Panc1 (cell line): ENCODE measurements around the gene RAB18. TPM values are rescaled to one million over a fixed set of nuclear protein-coding genes. Genes with fewer than 3 reads are reported as not detected.

Experiments
- ATAC-seq: fragments of 200-7000 bp; cut with Tn5 transposase; 2 replicates; pipeline ENCODE4 v1.9.1; 2020; ENCODE audit warnings: mild to moderate bottlenecking, moderate library complexity
- Bru-seq: library from RNA; stranded (reverse); fragments of 400-500 nt; gene quantifications from one replicate; lab custom pipeline; 2021; lab: Mats Ljungman, UMichigan
- BruChase-seq, 2 experiments: library from RNA; stranded (reverse); fragments of 400-500 nt; gene quantifications; one replicate each; lab custom pipeline; 2021; lab: Mats Ljungman, UMichigan
- BruUV-seq: library from RNA; stranded (reverse); fragments of 400-500 nt; replicated peaks from 2 replicates; lab custom pipeline; 2021; lab: Mats Ljungman, UMichigan
- CTCF ChIA-PET: fragments of 300-600 bp; sonication (Branson Sonifier 250); formaldehyde crosslinking; loops from one replicate; lab custom pipeline; 2022; ENCODE audit warnings: antibody characterized with exemption; lab: Charles Lee
- POLR2A ChIA-PET: fragments of 300-600 bp; sonication (Branson Sonifier 250); formaldehyde crosslinking; loops from one replicate; lab custom pipeline; 2022; ENCODE audit warnings: antibody characterized with exemption; lab: Charles Lee
- DNase-seq: peaks from one replicate; pipeline ENCODE4 v3.0.0-alpha.2; 2010; ENCODE audit warnings: low read depth, low spot score
- H3K27ac ChIP-seq: 2 replicates; pipeline ENCODE4 v1.5.1; 2011; ENCODE audit warnings: mild to moderate bottlenecking, low read length, inconsistent platforms
- H3K27me3 ChIP-seq: fragments of 200-500 bp; sonication (Bioruptor generic); 2 replicates; pipeline ENCODE4 v1.6.0; 2014; ENCODE audit warnings: low read length, inconsistent platforms; ENCODE audit not compliant: control insufficient read depth, insufficient read depth
- H3K36me3 ChIP-seq: fragments of 200-500 bp; sonication (Bioruptor generic); 2 replicates; pipeline ENCODE4 v1.5.1; 2014; ENCODE audit warnings: inconsistent platforms, mild to moderate bottlenecking, low read length, moderate library complexity; ENCODE audit not compliant: control insufficient read depth, insufficient read depth
- H3K4me1 ChIP-seq: 2 replicates; pipeline ENCODE4 v1.5.1; 2011; ENCODE audit warnings: inconsistent platforms, mild to moderate bottlenecking, low read length, moderate library complexity; ENCODE audit not compliant: control insufficient read depth, insufficient read depth
- H3K4me3 ChIP-seq, 2 experiments: 2 replicates each; pipeline ENCODE4 v1.5.1; 2011 to 2012; ENCODE audit warnings: low read depth in 2 of 2, low read length in 2 of 2, mild to moderate bottlenecking in 2 of 2, inconsistent platforms in 1 of 2, moderate library complexity in 1 of 2
- H3K9me3 ChIP-seq: fragments of 200-500 bp; sonication (Bioruptor generic); 2 replicates; pipeline ENCODE4 v1.5.1; 2014; ENCODE audit warnings: low read depth, mild to moderate bottlenecking, inconsistent platforms, low read length, moderate library complexity; ENCODE audit not compliant: control insufficient read depth, insufficient read depth
- CTCF ChIP-seq: fragments of 450-650 bp; IDR thresholded peaks from 2 replicates; pipeline ENCODE4 v1.5.1; 2017; ENCODE audit warnings: mild to moderate bottlenecking
- POLR2AphosphoS5 ChIP-seq: IDR thresholded peaks from 2 replicates; pipeline ENCODE4 v1.6.1; 2012; ENCODE audit warnings: mild to moderate bottlenecking, low read depth, low read length, moderate library complexity
- REST ChIP-seq, 2 experiments: IDR thresholded peaks; 2 replicates each; pipeline ENCODE4 v1.6.1; 2011 to 2012; ENCODE audit warnings: low read depth in 2 of 2, control low read depth in 1 of 2, low read length in 1 of 2, mild to moderate bottlenecking in 1 of 2, moderate library complexity in 1 of 2; ENCODE audit not compliant: insufficient read depth in 1 of 2
- SIN3A ChIP-seq: IDR thresholded peaks from 2 replicates; pipeline ENCODE4 v1.6.1; 2012; ENCODE audit warnings: low read depth, mild to moderate bottlenecking, low read length, moderate library complexity, borderline replicate concordance; ENCODE audit not compliant: insufficient read depth
- TCF7L2 ChIP-seq: IDR thresholded peaks from 2 replicates; pipeline ENCODE4 v1.6.1; 2011; ENCODE audit warnings: mild to moderate bottlenecking, low read depth, low read length, inconsistent platforms
- in situ Hi-C: cut with HindIII; loops from 2 replicates; pipeline ENCODE4 v1.10.0; 2016; ENCODE audit warnings: low sequenced_read_pairs, low pct_unique_long_range_greater_than_20kb
- intact Hi-C: fragments of 100-400 bp; cut with micrococcal nuclease; formaldehyde crosslinking; loops from one replicate; pipeline ENCODE4 v1.10.0; 2022; ENCODE audit not compliant: unreplicated experiment
- long read RNA-seq: library from polyadenylated mRNA; unstranded; transcript quantifications from one replicate; pipeline ENCODE4 v2.0.0, GENCODE V29; 2021; ENCODE audit not compliant: unreplicated experiment
- polyA plus RNA-seq: library from polyadenylated mRNA; unstranded; fragments of >200 nt; gene quantifications from one replicate; pipeline ENCODE4 v1.2.1, GENCODE V29; 2012; ENCODE audit warnings: missing spikeins; ENCODE audit not compliant: insufficient read length
- total RNA-seq: library from RNA; stranded (reverse); gene quantifications from one replicate; pipeline ENCODE4 v1.2.1, GENCODE V29; 2021; ENCODE audit not compliant: unreplicated experiment

Gene RAB18
- total RNA-seq: 55.4 TPM
- 62.6 TPM for polyA plus RNA-seq
- Bru-seq, nascent RNA: percentile 87 among the genes with signal in this experiment
- percentile 84 among the genes with signal in this experiment for BruChase-seq, experiment 1, labeled RNA remaining after a 2-hour chase
- percentile 86 among the genes with signal in this experiment for BruChase-seq, experiment 2, labeled RNA remaining after a 6-hour chase
- long read RNA-seq, full-length matches to known transcripts: 56 of 64 reads
- long read RNA-seq, partial matches to known transcripts: 3 of 64 reads
- long read RNA-seq, other reads (novel, unspliced or antisense): 5 of 64 reads

- DNase-seq (peak; percentile 85), ATAC-seq (peak; percentile 99)
- in situ Hi-C loops (no loop called here), intact Hi-C loops (no loop called here)
- Histone ChIP-seq H3K4me3 (peak within 1 kb of the TSS; percentile 74 to 87), H3K4me1 (peaks cover 2% of the 10 kb centered on the region; the same call in 1 of the 2 replicates), H3K36me3 (peaks cover 5% of the 10 kb centered on the region), H3K9me3 (no peaks in the 10 kb centered on the region), H3K27me3 (no peaks in the 10 kb centered on the region), H3K27ac (peak within 1 kb of the TSS; percentile 92)
- POLR2A ChIA-PET: no interaction called here
- TF ChIP-seq SIN3A (0 out of 2 replicates have a peak, but pooled peaks have one; percentile 41), TCF7L2 (no peak), REST (IDR thresholded peaks at IDR 0.05; ENCODE audit: insufficient read depth in 1 of 2, low read depth in 2 of 2, low read length in 1 of 2) (0 out of 4 replicates have a peak, but pooled peaks of 1 of the 2 experiments have one; percentile 24), CTCF (no peak), POLR2AphosphoS5 (peak; percentile 85)
- TSS peak; percentile 78 for BruUV-seq
- CTCF ChIA-PET: interaction anchor here (0.6 kb wide), 1 partner anchor 876 kb away, joined by 14 read pairs; no protein-coding TSS in a partner anchor
Measured at GRCh38 chr10:27504007-27504807, at the start of gene RAB18. Gene RAB18, plus strand, starts transcription at chr10:27504304. Its CDS starts 66 bp downstream, at chr10:27504370.

- no peak overlapping the region for H3K27ac ChIP-seq
- in situ Hi-C loops: no loop called here
- no peaks in the 10 kb centered on the region for H3K9me3 ChIP-seq
- ATAC-seq: no peak
- TF ChIP-seq POLR2AphosphoS5 (no peak), SIN3A (no peak), CTCF (no peak), TCF7L2 (no peak), REST (IDR thresholded peaks at IDR 0.05; ENCODE audit: insufficient read depth in 1 of 2, low read depth in 2 of 2, low read length in 1 of 2) (no peak)
- peaks cover 2% of the 10 kb centered on the region; the same call in 1 of the 2 replicates for H3K27me3 ChIP-seq
- no peak for DNase-seq
- no TSS peak for BruUV-seq
- no peaks in the 10 kb centered on the region for H3K4me1 ChIP-seq
- H3K4me3 ChIP-seq: no peak overlapping the region
- intact Hi-C loops: no loop called here
- CTCF ChIA-PET: no interaction called here
- H3K36me3 ChIP-seq: no peaks in the 10 kb centered on the region
- POLR2A ChIA-PET: no interaction called here
Measured at GRCh38 chr10:27454837-27455236, 49.3 kb upstream of the RAB18 start.
